Neutrophil (primary cell): ENCODE results near the gene SLFNL1.

Experiments used
- H3K27ac ChIP-seq: fragments of 200-600 bp; sonication (generic); 2 replicates; pipeline ENCODE4 v1.5.1; 2016; ENCODE audit warnings: mild to moderate bottlenecking, moderate library complexity
- H3K27me3 ChIP-seq: fragments of 200-600 bp; sonication (generic); 2 replicates; pipeline ENCODE4 v1.6.0; 2016; ENCODE audit warnings: mild to moderate bottlenecking
- H3K36me3 ChIP-seq: fragments of 200-600 bp; sonication (generic); 2 replicates; pipeline ENCODE4 v1.5.1; 2017
- H3K4me1 ChIP-seq, 2 experiments: fragments of 200-600 bp in 1 of 2; sonication (generic) in 1 of 2; 1 replicate in 1 of 2; 2 replicates in 1 of 2; pipeline versions ENCODE4 v1.5.1 to v1.6.1; 2013 to 2016; ENCODE audit warnings: low read depth in 1 of 2, low read length in 1 of 2, mild to moderate bottlenecking in 1 of 2, moderate library complexity in 1 of 2; ENCODE audit not compliant: control insufficient read depth in 1 of 2, insufficient read depth in 1 of 2
- H3K4me3 ChIP-seq, 2 experiments: fragments of 200-600 bp in 1 of 2; sonication (generic) in 1 of 2; 1 replicate in 1 of 2; 2 replicates in 1 of 2; pipeline ENCODE4 v1.5.1; 2013 to 2016; ENCODE audit warnings: low read depth in 1 of 2, low read length in 1 of 2, mild to moderate bottlenecking in 1 of 2, moderate library complexity in 1 of 2
- H3K9me3 ChIP-seq: fragments of 200-600 bp; sonication (generic); 2 replicates; pipeline ENCODE4 v1.5.1; 2016
- CTCF ChIP-seq: fragments of 200-600 bp; sonication (generic); IDR thresholded peaks from 2 replicates; pipeline ENCODE4 v1.5.1; 2016; ENCODE audit warnings: antibody characterized with exemption

SLFNL1 gene

DNA sequence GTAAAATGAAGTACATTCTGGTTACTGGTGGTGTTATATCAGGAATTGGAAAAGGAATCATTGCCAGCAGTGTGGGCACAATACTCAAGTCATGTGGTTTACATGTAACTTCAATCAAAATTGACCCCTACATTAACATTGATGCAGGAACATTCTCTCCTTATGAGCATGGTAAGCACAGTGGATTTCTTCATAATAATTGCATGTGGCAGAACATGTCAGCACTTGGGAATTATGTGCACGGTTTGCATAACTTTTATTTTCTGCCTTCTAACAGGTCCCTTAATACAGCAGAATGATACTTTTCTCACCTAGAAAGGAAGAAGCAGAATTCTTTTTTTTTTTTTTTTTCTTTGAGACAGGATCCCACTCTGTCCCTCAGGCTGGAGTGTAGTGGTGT, 38.2 kb downstream of the SLFNL1 start:
- no peak overlapping the region for H3K4me3 ChIP-seq
- H3K27ac ChIP-seq, result no peak overlapping the region
- TF ChIP-seq CTCF, result no peak
- no peaks in the 10 kb centered on the region for H3K9me3 ChIP-seq
- no peaks in the 10 kb centered on the region for H3K27me3 ChIP-seq
- peaks cover 21% of the 10 kb centered on the region for H3K36me3 ChIP-seq
- peaks cover 9 to 16% of the 10 kb centered on the region in 2 experiments for H3K4me1 ChIP-seq

- Histone ChIP-seq H3K36me3 (peaks cover 19% of the 10 kb centered on the region), H3K9me3 (no peaks in the 10 kb centered on the region), H3K27me3 (no peaks in the 10 kb centered on the region), H3K27ac (no peak overlapping the region), H3K4me1 (peaks cover 9 to 16% of the 10 kb centered on the region in 2 experiments), H3K4me3 (no peak overlapping the region)
- TF ChIP-seq CTCF, result no peak
Observed at GRCh38 chr1:40982721-40983120, 38.8 kb downstream of the SLFNL1 start.

GRCh38 chr1:40981691-40982448, 39.7 kb downstream of the SLFNL1 start:
- no peak for TF ChIP-seq CTCF
- Histone ChIP-seq H3K27me3 (no peaks in the 10 kb centered on the region), H3K9me3 (no peaks in the 10 kb centered on the region), H3K4me3 (no peak overlapping the region), H3K36me3 (peaks cover 10% of the 10 kb centered on the region), H3K27ac (no peak overlapping the region), H3K4me1 (peaks cover 9 to 16% of the 10 kb centered on the region in 2 experiments)

DNA sequence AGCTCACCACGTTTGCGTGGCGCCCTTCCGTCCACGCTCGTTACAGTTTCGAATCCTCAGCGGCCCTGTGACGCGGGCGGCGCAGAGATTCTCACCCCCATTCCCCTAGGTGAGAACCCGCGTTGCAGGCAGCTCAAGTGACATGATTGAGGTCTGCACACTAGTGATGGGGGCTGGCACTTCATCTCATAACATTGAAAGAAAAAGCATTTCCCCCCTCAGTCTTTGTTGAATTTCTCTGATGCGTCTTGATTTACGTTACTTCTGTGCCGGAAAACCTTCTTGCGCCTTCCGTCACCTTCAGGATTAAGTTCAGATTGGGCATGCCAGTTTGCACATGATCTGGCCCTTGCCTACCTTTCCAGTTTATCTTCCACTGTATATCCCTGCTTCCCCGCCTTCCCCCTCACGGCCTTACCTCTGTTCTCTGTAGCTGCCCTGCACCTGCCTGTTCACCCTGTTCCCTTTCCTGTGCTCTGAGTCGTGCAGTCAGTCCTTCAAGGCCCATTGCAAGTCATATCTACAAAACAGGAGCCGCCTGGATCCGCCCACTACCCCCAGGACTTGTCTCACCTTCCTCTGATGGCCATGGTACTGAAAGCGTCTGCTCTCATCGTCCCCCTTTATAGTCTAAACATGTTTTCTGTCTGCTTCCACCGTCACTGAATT, 40.9 kb downstream of the SLFNL1 start:
- H3K9me3 ChIP-seq, result no peaks in the 10 kb centered on the region
- no peaks in the 10 kb centered on the region for H3K36me3 ChIP-seq
- no peak overlapping the region for H3K27ac ChIP-seq
- TF ChIP-seq CTCF, result no peak
- H3K27me3 ChIP-seq, result no peaks in the 10 kb centered on the region
- peaks cover 9 to 16% of the 10 kb centered on the region in 2 experiments for H3K4me1 ChIP-seq
- peak overlapping the region; percentile 92 to 100 for H3K4me3 ChIP-seq

GRCh38 chr1:40980068-40980452, 41.5 kb downstream of the SLFNL1 start:
- no peaks in the 10 kb centered on the region for H3K36me3 ChIP-seq
- TF ChIP-seq CTCF, result no peak
- H3K4me3 ChIP-seq, result peak overlapping the region; percentile 92 to 100
- H3K27me3 ChIP-seq, result no peaks in the 10 kb centered on the region
- no peaks in the 10 kb centered on the region for H3K9me3 ChIP-seq
- H3K27ac ChIP-seq, result peak overlapping the region; percentile 77
- peaks cover 9 to 16% of the 10 kb centered on the region in 2 experiments for H3K4me1 ChIP-seq
